ENCODE measurements around the gene TOP2A.

DNA sequence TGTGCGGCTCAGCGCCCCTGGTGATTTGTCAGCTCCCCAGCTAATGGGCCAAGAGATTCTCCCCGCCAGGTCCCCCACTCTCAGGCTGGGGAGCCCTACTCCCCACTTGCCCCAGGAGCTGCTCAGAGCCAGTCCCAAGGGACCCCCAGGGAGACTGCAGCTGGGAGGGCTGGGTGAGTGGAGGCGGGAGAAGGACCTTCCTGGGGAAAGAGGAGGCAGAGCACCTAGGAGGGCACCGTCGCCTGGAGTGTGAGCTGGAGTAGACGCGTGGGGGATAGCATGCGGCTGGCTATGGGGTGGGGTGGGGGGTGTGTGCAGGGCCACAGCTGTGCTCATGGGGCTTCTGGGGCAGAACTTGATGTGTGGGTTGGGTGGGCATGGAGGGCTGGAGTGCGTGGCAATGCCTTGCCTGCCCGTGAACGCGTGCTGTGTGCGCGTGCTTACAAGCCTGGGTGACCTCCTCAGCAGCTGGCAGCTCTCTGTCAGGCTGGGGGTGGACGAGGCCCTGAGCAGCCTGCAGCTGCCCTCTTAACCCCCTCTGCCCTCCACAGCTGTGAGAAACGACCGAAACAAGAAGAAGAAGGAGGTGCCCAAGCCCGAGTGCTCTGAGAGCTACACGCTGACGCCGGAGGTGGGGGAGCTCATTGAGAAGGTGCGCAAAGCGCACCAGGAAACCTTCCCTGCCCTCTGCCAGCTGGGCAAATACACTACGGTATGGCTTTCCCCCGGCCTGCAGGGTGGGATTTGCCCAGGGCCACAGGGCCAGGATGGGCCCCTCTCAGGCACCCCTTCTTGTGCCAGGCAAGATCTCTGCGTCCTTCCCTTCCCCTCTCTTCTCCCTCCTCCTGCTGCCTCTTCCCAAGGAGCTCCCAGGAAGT, 66.1 kb downstream of the TOP2A start:
- TF ChIP-seq, protein P1, sequence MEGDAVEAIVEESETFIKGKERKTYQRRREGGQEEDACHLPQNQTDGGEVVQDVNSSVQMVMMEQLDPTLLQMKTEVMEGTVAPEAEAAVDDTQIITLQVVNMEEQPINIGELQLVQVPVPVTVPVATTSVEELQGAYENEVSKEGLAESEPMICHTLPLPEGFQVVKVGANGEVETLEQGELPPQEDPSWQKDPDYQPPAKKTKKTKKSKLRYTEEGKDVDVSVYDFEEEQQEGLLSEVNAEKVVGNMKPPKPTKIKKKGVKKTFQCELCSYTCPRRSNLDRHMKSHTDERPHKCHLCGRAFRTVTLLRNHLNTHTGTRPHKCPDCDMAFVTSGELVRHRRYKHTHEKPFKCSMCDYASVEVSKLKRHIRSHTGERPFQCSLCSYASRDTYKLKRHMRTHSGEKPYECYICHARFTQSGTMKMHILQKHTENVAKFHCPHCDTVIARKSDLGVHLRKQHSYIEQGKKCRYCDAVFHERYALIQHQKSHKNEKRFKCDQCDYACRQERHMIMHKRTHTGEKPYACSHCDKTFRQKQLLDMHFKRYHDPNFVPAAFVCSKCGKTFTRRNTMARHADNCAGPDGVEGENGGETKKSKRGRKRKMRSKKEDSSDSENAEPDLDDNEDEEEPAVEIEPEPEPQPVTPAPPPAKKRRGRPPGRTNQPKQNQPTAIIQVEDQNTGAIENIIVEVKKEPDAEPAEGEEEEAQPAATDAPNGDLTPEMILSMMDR (conservative IDR thresholded peaks at IDR 0.05): no peak
- TF ChIP-seq EZH2 (IDR thresholded peaks at IDR 0.05; ENCODE audit: low read depth): no peak
